HEK293 (cell line): ENCODE data around the gene ASCL5.

Experiments used
- KLF10 ChIP-seq: fragments of 450-650 bp; IDR thresholded peaks from 2 replicates; pipeline ENCODE4 v1.5.1; 2018; ENCODE audit warnings: missing biosample characterization, mild to moderate bottlenecking, missing genetic modification characterization
- ZBTB11 ChIP-seq: fragments of 450-650 bp; formaldehyde crosslinking; conservative IDR thresholded peaks from 2 replicates; pipeline ENCODE4 v1.5.1; 2016; ENCODE audit warnings: low read depth, missing biosample characterization, missing genetic modification characterization
- ZBTB49 ChIP-seq: fragments of 450-650 bp; formaldehyde crosslinking; IDR thresholded peaks from 2 replicates; pipeline ENCODE4 v1.5.1; 2016; ENCODE audit warnings: missing biosample characterization, missing genetic modification characterization, low read depth
- ZNF133 ChIP-seq: fragments of 450-650 bp; formaldehyde crosslinking; IDR thresholded peaks from 2 replicates; pipeline ENCODE4 v1.5.1; 2016; ENCODE audit warnings: missing biosample characterization, missing genetic modification characterization

GRCh38 chr1:201156819-201157218 is 29.8 kb upstream of the ASCL5 start:
- no peak for TF ChIP-seq ZNF133 (tag by site-specific recombination)
- no peak for TF ChIP-seq KLF10 (tag by site-specific recombination)
- no peak for TF ChIP-seq ZBTB11 (tag by site-specific recombination)
- TF ChIP-seq ZBTB49 (tag by site-specific recombination), result no peak
